K562 (cell line): Measurements from ENCODE around the gene DNAJB2. TPM values are rescaled to one million over a fixed set of nuclear protein-coding genes. Genes with fewer than 3 reads are reported as not detected.

Source experiments
- ATF1 ChIP-seq, 2 experiments: fragments of 450-650 bp in 1 of 2; IDR thresholded peaks; 2 replicates each; pipeline ENCODE4 v1.6.1; 2016; ENCODE audit warnings: missing compliant biosample characterization in 1 of 2, missing genetic modification characterization in 1 of 2
- BCL6 ChIP-seq: fragments of 250-450 bp; sonication (Bioruptor Pico); IDR thresholded peaks from 2 replicates; pipeline ENCODE4 v1.4.0; 2020
- DNMT1 ChIP-seq: fragments of 450-650 bp; IDR thresholded peaks from 2 replicates; pipeline ENCODE4 v1.6.1; 2016; ENCODE audit warnings: antibody characterized with exemption, mild to moderate bottlenecking
- FOXA1 ChIP-seq: fragments of 450-650 bp; IDR thresholded peaks from 2 replicates; pipeline ENCODE4 v1.6.1; 2016; ENCODE audit warnings: mild to moderate bottlenecking, borderline replicate concordance
- FOXM1 ChIP-seq, 2 experiments: fragments of 450-650 bp in 1 of 2; sonication (generic) in 1 of 2; formaldehyde crosslinking in 1 of 2; IDR thresholded peaks; 2 replicates each; pipeline versions ENCODE4 v1.6.1 to v1.9.0; 2017 to 2022; ENCODE audit warnings: low read depth in 2 of 2, mild to moderate bottlenecking in 2 of 2, missing genetic modification reagents in 1 of 2, moderate library complexity in 1 of 2
- JUNB ChIP-seq: fragments of 450-650 bp; formaldehyde crosslinking; conservative IDR thresholded peaks from 2 replicates; pipeline ENCODE4 v1.4.0; 2020; ENCODE audit warnings: mild to moderate bottlenecking
- NFIC ChIP-seq: fragments of 450-650 bp; IDR thresholded peaks from 2 replicates; pipeline ENCODE4 v1.6.1; 2017; ENCODE audit warnings: mild to moderate bottlenecking, inconsistent platforms
- RAD51 ChIP-seq: fragments of 450-650 bp; IDR thresholded peaks from 2 replicates; pipeline ENCODE4 v1.7.1; 2016; ENCODE audit warnings: low read depth, mild to moderate bottlenecking, borderline replicate concordance
- RHOXF2B ChIP-seq: fragments of 250-450 bp; sonication (Bioruptor Pico); conservative IDR thresholded peaks from 2 replicates; pipeline ENCODE4 v1.5.1; 2021
- ZNF23 ChIP-seq: fragments of 250-450 bp; sonication (Bioruptor Pico); IDR thresholded peaks from 2 replicates; pipeline ENCODE4 v1.4.0; 2020; ENCODE audit warnings: mild to moderate bottlenecking
- polyA plus RNA-seq, 8 experiments: library from polyadenylated mRNA; depleted of rRNA in 4 of 8; stranded (reverse) in 5 of 8; unstranded in 3 of 8; fragments of >200 nt; fragmentation: Nextera tagmentation in 2 of 8; fragmentation: Illumina TruSeq in 1 of 8; extraction: Ambion mirVana in 2 of 8; extraction: Trizol in 1 of 8; gene quantifications; 2 replicates each; pipeline versions ENCODE4 v1.2.1 to v1.2.3, GENCODE V29; 2011 to 2014; ENCODE audit warnings: inconsistent platforms in 1 of 8, missing spikeins in 1 of 8
- total RNA-seq, 7 experiments: library from RNA; depleted of rRNA in 6 of 7; stranded (reverse); fragments of >200 nt in 6 of 7; fragmentation: Illumina TruSeq in 2 of 7; extraction: Trizol in 2 of 7; gene quantifications; 2 replicates each; pipeline versions ENCODE4 v1.2.1 to v1.2.3, GENCODE V29; 2011 to 2021; ENCODE audit warnings: low replicate concordance in 1 of 7
- TF ChIP-seq, protein P1 (sequence below): sonication (generic); formaldehyde crosslinking; IDR thresholded peaks from 2 replicates; pipeline ENCODE4 v1.8.0; 2022; ENCODE audit warnings: mild to moderate bottlenecking, missing genetic modification reagents
- TF ChIP-seq, protein P2 (sequence below): fragments of 450-650 bp; IDR thresholded peaks from 2 replicates; pipeline ENCODE4 v1.6.1; 2018; ENCODE audit warnings: mild to moderate bottlenecking, low read depth; ENCODE audit not compliant: partially characterized antibody
- TF ChIP-seq, protein P3 (sequence below), 3 experiments: fragments of 200-800 bp in 1 of 3; sonication (Bioruptor generic) in 1 of 3; sonication (generic) in 1 of 3; formaldehyde crosslinking in 1 of 3; IDR thresholded peaks; 2 replicates each; pipeline versions ENCODE4 v1.6.1 to v1.8.0; 2016 to 2022; ENCODE audit warnings: mild to moderate bottlenecking in 2 of 3, missing compliant biosample characterization in 2 of 3, missing genetic modification characterization in 2 of 3, missing genetic modification reagents in 1 of 3

DNAJB2 gene
- total and polyA plus RNA-seq, 9 of the 15 experiments (the other 6 are each of a cell fraction or from before 2014, with no cell fraction given) = 0.08 to 3.0 (median 2.2) TPM; not detected in 1

GRCh38 chr2:219249203-219249980 lies 29.8 kb upstream of the DNAJB2 start (continued):
- TF ChIP-seq JUNB (CRISPR knock-in tag) (no peak), RHOXF2B (CRISPR knock-in tag) (no peak), ZNF23 (CRISPR knock-in tag) (no peak), DNMT1 (no peak), FOXA1 (no peak), ATF1 (CRISPR knock-in tag; IDR thresholded peaks at IDR 0.05) (no peak), ATF1 (tag; IDR thresholded peaks at IDR 0.05) (peak; percentile 47), FOXM1 (IDR thresholded peaks at IDR 0.05; ENCODE audit: low read depth) (no peak), FOXM1 (CRISPR knock-in tag; IDR thresholded peaks at IDR 0.05; ENCODE audit: low read depth) (no peak), NFIC (no peak), BCL6 (CRISPR knock-in tag) (no peak), RAD51 (no peak)
- TF ChIP-seq, protein P1, sequence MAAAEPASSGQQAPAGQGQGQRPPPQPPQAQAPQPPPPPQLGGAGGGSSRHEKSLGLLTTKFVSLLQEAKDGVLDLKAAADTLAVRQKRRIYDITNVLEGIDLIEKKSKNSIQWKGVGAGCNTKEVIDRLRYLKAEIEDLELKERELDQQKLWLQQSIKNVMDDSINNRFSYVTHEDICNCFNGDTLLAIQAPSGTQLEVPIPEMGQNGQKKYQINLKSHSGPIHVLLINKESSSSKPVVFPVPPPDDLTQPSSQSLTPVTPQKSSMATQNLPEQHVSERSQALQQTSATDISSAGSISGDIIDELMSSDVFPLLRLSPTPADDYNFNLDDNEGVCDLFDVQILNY (CRISPR knock-in tag) = no peak
- TF ChIP-seq, protein P2, sequence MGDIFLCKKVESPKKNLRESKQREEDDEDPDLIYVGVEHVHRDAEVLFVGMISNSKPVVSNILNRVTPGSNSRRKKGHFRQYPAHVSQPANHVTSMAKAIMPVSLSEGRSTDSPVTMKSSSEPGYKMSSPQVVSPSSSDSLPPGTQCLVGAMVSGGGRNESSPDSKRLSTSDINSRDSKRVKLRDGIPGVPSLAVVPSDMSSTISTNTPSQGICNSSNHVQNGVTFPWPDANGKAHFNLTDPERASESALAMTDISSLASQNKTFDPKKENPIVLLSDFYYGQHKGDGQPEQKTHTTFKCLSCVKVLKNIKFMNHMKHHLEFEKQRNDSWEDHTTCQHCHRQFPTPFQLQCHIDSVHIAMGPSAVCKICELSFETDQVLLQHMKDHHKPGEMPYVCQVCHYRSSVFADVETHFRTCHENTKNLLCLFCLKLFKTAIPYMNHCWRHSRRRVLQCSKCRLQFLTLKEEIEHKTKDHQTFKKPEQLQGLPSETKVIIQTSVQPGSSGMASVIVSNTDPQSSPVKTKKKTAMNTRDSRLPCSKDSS = no peak
- TF ChIP-seq, protein P3, sequence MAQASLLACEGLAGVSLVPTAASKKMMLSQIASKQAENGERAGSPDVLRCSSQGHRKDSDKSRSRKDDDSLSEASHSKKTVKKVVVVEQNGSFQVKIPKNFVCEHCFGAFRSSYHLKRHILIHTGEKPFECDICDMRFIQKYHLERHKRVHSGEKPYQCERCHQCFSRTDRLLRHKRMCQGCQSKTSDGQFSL (CRISPR knock-in tag; IDR thresholded peaks at IDR 0.05) = no peak
- TF ChIP-seq, protein P3 (tag; IDR thresholded peaks at IDR 0.05) = no peak
